T-cell (primary cell): ENCODE data around the gene IFTAP. TPM values are rescaled to one million over a fixed set of nuclear protein-coding genes. Genes with fewer than 3 reads are reported as not detected.
A peak's percentile ranks its signal among the peaks of the same experiment; 100 is the strongest.

Experiments
- ATAC-seq, 4 experiments: fragments of 200-7000 bp in 3 of 4; fragments of 150-1000 bp in 1 of 4; cut with Tn5 transposase; replicated peaks in 1 of 4; 1 replicate in 3 of 4; 2 replicates in 1 of 4; pipeline ENCODE4 v1.10.0; 2021; ENCODE audit warnings: moderate library complexity in 3 of 4, mild to moderate bottlenecking in 2 of 4, moderate number of reproducible peaks in 1 of 4
- CTCF ChIA-PET, 2 donors: fragments of 300-600 bp; sonication (Branson Sonifier 250); formaldehyde crosslinking; loops; one replicate each; lab custom pipeline; 2022; ENCODE audit warnings: antibody characterized with exemption in 2 of 2; lab: Charles Lee
- POLR2A ChIA-PET, 2 donors: fragments of 300-600 bp; sonication (Branson Sonifier 250); formaldehyde crosslinking; loops; one replicate each; lab custom pipeline; 2022; ENCODE audit warnings: antibody characterized with exemption in 2 of 2; lab: Charles Lee
- DNase-seq, 35 experiments: peaks; one replicate each; pipeline versions ENCODE4 v3.0.0 to v3.0.0-alpha.2; 2013 to 2023
- H3K27ac ChIP-seq: one replicate; pipeline ENCODE4 v1.5.1; 2013; ENCODE audit warnings: low read length
- H3K27me3 ChIP-seq, 2 experiments: replicated peaks in 1 of 2; 1 replicate in 1 of 2; 2 replicates in 1 of 2; pipeline versions ENCODE4 v1.6.1 to v1.7.0; 2013; ENCODE audit warnings: low read length in 1 of 2, mixed read lengths in 1 of 2; ENCODE audit not compliant: control insufficient read depth in 2 of 2, insufficient read depth in 2 of 2; ENCODE audit errors: extremely low read depth in 1 of 2
- H3K36me3 ChIP-seq, 2 donors: 1 replicate in 1 of 2; 2 replicates in 1 of 2; pipeline versions ENCODE4 v1.6.1 to v1.7.0; 2013; ENCODE audit warnings: low read length in 1 of 2; ENCODE audit not compliant: control insufficient read depth in 2 of 2, insufficient read depth in 1 of 2; ENCODE audit errors: extremely low read depth in 1 of 2
- H3K4me1 ChIP-seq, 2 experiments: 1 replicate in 1 of 2; 2 replicates in 1 of 2; pipeline versions ENCODE4 v1.6.1 to v1.7.0; 2013; ENCODE audit warnings: low read length in 2 of 2, mixed read lengths in 1 of 2; ENCODE audit not compliant: insufficient read depth in 2 of 2, control insufficient read depth in 1 of 2; ENCODE audit errors: extremely low read depth in 1 of 2
- H3K4me3 ChIP-seq, 2 donors: 1 replicate in 1 of 2; 2 replicates in 1 of 2; pipeline versions ENCODE4 v1.5.1 to v1.7.0; 2013; ENCODE audit warnings: mild to moderate bottlenecking in 2 of 2, low read length in 1 of 2, moderate library complexity in 1 of 2; ENCODE audit not compliant: control insufficient read depth in 1 of 2; ENCODE audit errors: extremely low read depth in 1 of 2
- H3K9me3 ChIP-seq: 2 replicates; pipeline ENCODE4 v1.7.0; 2013
- H3K27ac Mint-ChIP-seq, 2 donors: one replicate each; pipeline ENCODE4 v1.8.0; 2020 to 2021; ENCODE audit warnings: mild to moderate bottlenecking in 2 of 2, mixed read lengths in 2 of 2
- H3K27me3 Mint-ChIP-seq, 2 donors: one replicate each; pipeline ENCODE4 v1.8.0; 2021 to 2022; ENCODE audit warnings: mixed read lengths in 2 of 2
- H3K36me3 Mint-ChIP-seq: one replicate; pipeline ENCODE4 v1.8.0; 2021; ENCODE audit warnings: mixed read lengths
- H3K4me1 Mint-ChIP-seq, 3 donors: one replicate each; pipeline ENCODE4 v1.8.0; 2020 to 2022; ENCODE audit warnings: mixed read lengths in 3 of 3, mild to moderate bottlenecking in 1 of 3
- H3K4me3 Mint-ChIP-seq, 3 donors: one replicate each; pipeline ENCODE4 v1.8.0; 2020 to 2022; ENCODE audit warnings: mild to moderate bottlenecking in 3 of 3, mixed read lengths in 3 of 3, moderate library complexity in 3 of 3
- H3K9me3 Mint-ChIP-seq, 3 donors: one replicate each; pipeline ENCODE4 v1.8.0; 2020 to 2022; ENCODE audit warnings: mixed read lengths in 3 of 3
- WGBS: methylation state at CpG from one replicate; pipeline ENCODE4 v1.1.5; 2013; ENCODE audit warnings: missing lambda C conversion rate; ENCODE audit not compliant: insufficient coverage; 5-methylcytosine and 5-hydroxymethylcytosine counted together
- total RNA-seq, 35 experiments: library from RNA in 6 of 35; stranded (reverse) in 6 of 35; fragments of 120-200 nt in 1 of 35; gene quantifications; one replicate each; pipeline versions ENCODE4 v1.2.1 to v1.2.4 and lab custom pipeline; 2013 to 2026

IFTAP gene
- total RNA-seq, 5 donors from 2014 or later (not counting 1 experiment from before 2014, with no cell fraction given): 0.59 to 1.5 (median 1.0) TPM

- Mint-ChIP-seq H3K27me3 (peaks cover 14 to 41% of the 10 kb centered on the region in 2 donors), H3K27ac (no peak overlapping the region), H3K4me3 (no peak overlapping the region), H3K4me1 (peaks cover 0 to 6% (median 0%) of the 10 kb centered on the region in 3 donors), H3K9me3 (no peaks in the 10 kb centered on the region), H3K36me3 (no peaks in the 10 kb centered on the region)
- POLR2A ChIA-PET: interaction anchor here in 1 of 2 donors (0.5 kb wide), 1 partner anchor 31 kb away, joined by 5 read pairs; no protein-coding TSS in a partner anchor
- no peak overlapping the region for H3K4me3 ChIP-seq
- no peaks in the 10 kb centered on the region for H3K9me3 ChIP-seq
- H3K27ac ChIP-seq: no peak overlapping the region
- 86% methylated on average over 1 of the region's 5 CpGs for WGBS
- no peaks in the 10 kb centered on the region for H3K4me1 ChIP-seq
- H3K36me3 ChIP-seq: no peaks in the 10 kb centered on the region
- H3K27me3 ChIP-seq: no peaks in the 10 kb centered on the region
- CTCF ChIA-PET: interaction anchor here in 1 of 2 donors (1.0 to 1.7 kb wide), 2 partner anchors 45 to 139 kb away, joined by 4 to 12 read pairs; no protein-coding TSS in a partner anchor
- ATAC-seq: no peak
- DNase-seq: peak in 1 of 35 experiments; percentile 46
Observed at GRCh38 chr11:36702330-36703054, 108.2 kb downstream of the IFTAP start.

GRCh38 chr11:36703055-36703404 is 108.7 kb downstream of the IFTAP start:
- no peak overlapping the region for H3K27ac ChIP-seq
- DNase-seq (no peak), ATAC-seq (no peak)
- H3K4me1 ChIP-seq: no peaks in the 10 kb centered on the region
- H3K9me3 ChIP-seq: no peaks in the 10 kb centered on the region
- 18% methylated on average over 3 of the region's 4 CpGs for WGBS
- no peak overlapping the region for H3K4me3 ChIP-seq
- no peaks in the 10 kb centered on the region for H3K36me3 ChIP-seq
- H3K27me3 ChIP-seq: no peaks in the 10 kb centered on the region
- Mint-ChIP-seq H3K27ac (no peak overlapping the region), H3K27me3 (peaks cover 18 to 41% of the 10 kb centered on the region in 2 donors), H3K9me3 (no peaks in the 10 kb centered on the region), H3K4me1 (peaks cover 0 to 6% (median 0%) of the 10 kb centered on the region in 3 donors), H3K36me3 (no peaks in the 10 kb centered on the region), H3K4me3 (no peak overlapping the region)
- CTCF ChIA-PET: interaction anchor here in 1 of 2 donors (1.0 to 1.7 kb wide), 2 partner anchors 44 to 139 kb away, joined by 4 to 12 read pairs; no protein-coding TSS in a partner anchor
- POLR2A ChIA-PET: interaction anchor here in 1 of 2 donors (0.5 kb wide), 1 partner anchor 31 kb away, joined by 5 read pairs; no protein-coding TSS in a partner anchor

Other genes with a start within 250 kb of the IFTAP start
- gene TRAF6, start 84.2 kb upstream of the IFTAP start, total RNA-seq: 10 to 100 TPM; 17.3 to 26.0 (median 19.4) TPM
- gene RAG1, start 26.5 kb upstream of the IFTAP start, total RNA-seq: under 1 TPM; 0.10 to 0.67 (median 0.39) TPM
- gene RAG2, start 3.7 kb downstream of the IFTAP start, total RNA-seq: not detected